Breast epithelium (tissue), 3 donors: ENCODE measurements around the gene DDHD1.
"Not testable (repeated sequence)": the region's sequence is repeated elsewhere in the genome, so short reads cannot be mapped to it uniquely, and the experiment has no call there.

Experiments
- POLR2A ChIP-seq: fragments of 450-650 bp; IDR thresholded peaks from one replicate; pipeline ENCODE4 v1.6.1; 2016; ENCODE audit warnings: antibody characterized with exemption, mild to moderate bottlenecking, moderate library complexity
- POLR2AphosphoS5 ChIP-seq, 3 donors: sonication (generic); formaldehyde crosslinking; IDR thresholded peaks; one replicate each; pipeline ENCODE4 v1.6.1; 2017; ENCODE audit warnings: antibody characterized with exemption in 3 of 3
- TF ChIP-seq, protein P1 (sequence below), 3 donors: fragments of 450-650 bp; IDR thresholded peaks; one replicate each; pipeline ENCODE4 v1.5.1; 2016 to 2017; ENCODE audit warnings: antibody characterized with exemption in 3 of 3, mild to moderate bottlenecking in 3 of 3, moderate library complexity in 3 of 3

DNA sequence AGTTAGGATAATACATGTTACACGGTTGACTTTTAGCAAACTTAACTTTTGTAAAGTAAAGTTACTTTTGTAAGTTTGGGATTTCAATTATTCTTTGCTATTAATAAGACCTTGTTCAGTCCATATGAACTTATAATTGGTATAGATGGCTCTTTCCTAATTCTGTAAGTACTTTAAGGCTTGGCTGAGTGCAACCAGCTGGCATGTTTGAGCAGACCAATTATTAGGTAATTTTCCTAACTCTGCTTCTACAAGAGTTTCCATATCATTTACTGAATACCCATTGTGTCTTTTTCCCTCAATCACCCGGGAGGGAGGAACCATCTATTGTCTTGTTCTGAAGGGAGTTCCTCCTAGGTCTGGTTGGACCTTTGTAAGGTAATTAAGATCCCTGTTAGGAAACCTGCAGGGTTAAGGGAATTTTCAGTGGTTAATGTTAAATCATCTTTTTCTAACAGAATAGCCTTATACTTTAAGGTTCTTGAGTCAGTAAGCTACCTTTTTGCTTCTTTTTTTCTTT, 26.4 kb upstream of the DDHD1 start:
- TF ChIP-seq, protein P1, sequence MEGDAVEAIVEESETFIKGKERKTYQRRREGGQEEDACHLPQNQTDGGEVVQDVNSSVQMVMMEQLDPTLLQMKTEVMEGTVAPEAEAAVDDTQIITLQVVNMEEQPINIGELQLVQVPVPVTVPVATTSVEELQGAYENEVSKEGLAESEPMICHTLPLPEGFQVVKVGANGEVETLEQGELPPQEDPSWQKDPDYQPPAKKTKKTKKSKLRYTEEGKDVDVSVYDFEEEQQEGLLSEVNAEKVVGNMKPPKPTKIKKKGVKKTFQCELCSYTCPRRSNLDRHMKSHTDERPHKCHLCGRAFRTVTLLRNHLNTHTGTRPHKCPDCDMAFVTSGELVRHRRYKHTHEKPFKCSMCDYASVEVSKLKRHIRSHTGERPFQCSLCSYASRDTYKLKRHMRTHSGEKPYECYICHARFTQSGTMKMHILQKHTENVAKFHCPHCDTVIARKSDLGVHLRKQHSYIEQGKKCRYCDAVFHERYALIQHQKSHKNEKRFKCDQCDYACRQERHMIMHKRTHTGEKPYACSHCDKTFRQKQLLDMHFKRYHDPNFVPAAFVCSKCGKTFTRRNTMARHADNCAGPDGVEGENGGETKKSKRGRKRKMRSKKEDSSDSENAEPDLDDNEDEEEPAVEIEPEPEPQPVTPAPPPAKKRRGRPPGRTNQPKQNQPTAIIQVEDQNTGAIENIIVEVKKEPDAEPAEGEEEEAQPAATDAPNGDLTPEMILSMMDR (IDR thresholded peaks at IDR 0.05) = not testable (repeated sequence)
- not testable (repeated sequence) for TF ChIP-seq POLR2AphosphoS5 (IDR thresholded peaks at IDR 0.05); POLR2A
